Fibroblast of mammary gland (primary cell): ENCODE results near the gene TMCO1.
"Not testable (repeated sequence)": the region's sequence is repeated elsewhere in the genome, so short reads cannot be mapped to it uniquely, and the experiment has no call there.

Source experiments
- DNase-seq: peaks from one replicate; pipeline ENCODE4 v3.0.0-alpha.2; 2010; ENCODE audit warnings: low read depth
- H3K4me3 ChIP-seq: 2 replicates; pipeline ENCODE4 v1.5.1; 2011; ENCODE audit warnings: low read depth, mild to moderate bottlenecking, low read length, moderate library complexity; ENCODE audit not compliant: control insufficient read depth
- CTCF ChIP-seq: conservative IDR thresholded peaks from 2 replicates; pipeline ENCODE4 v1.5.1; 2011; ENCODE audit warnings: low read depth, low read length, inconsistent platforms; ENCODE audit not compliant: control insufficient read depth, insufficient read depth

Gene TMCO1

GRCh38 chr1:165688046-165688445 lies 80.6 kb downstream of the TMCO1 start:
- no peak overlapping the region for H3K4me3 ChIP-seq
- DNase-seq = no peak
- no peak for TF ChIP-seq CTCF

- DNase-seq = no peak
- no peak for TF ChIP-seq CTCF
- H3K4me3 ChIP-seq = no peak overlapping the region
Observed at GRCh38 chr1:165686971-165687433, 81.7 kb downstream of the TMCO1 start.

GRCh38 chr1:165686121-165686970 lies 82.3 kb downstream of the TMCO1 start:
- no peak overlapping the region for H3K4me3 ChIP-seq
- no peak for DNase-seq
- peak; percentile 16 for TF ChIP-seq CTCF

GRCh38 chr1:165683848-165684485 lies 84.7 kb downstream of the TMCO1 start:
- no peak for DNase-seq
- no peak overlapping the region for H3K4me3 ChIP-seq
- no peak for TF ChIP-seq CTCF

- DNase-seq, H3K4me3 ChIP-seq: not testable (repeated sequence)
Observed at GRCh38 chr1:165680773-165681172, 87.9 kb downstream of the TMCO1 start.

- DNase-seq = no peak
- no peak for TF ChIP-seq CTCF
- H3K4me3 ChIP-seq = no peak overlapping the region
Observed at GRCh38 chr1:165680303-165680702, 88.4 kb downstream of the TMCO1 start.
